ENCODE data around the gene NRP2. TPM values are rescaled to one million over a fixed set of nuclear protein-coding genes. Genes with fewer than 3 reads are reported as not detected.

Gene NRP2
- total and polyA plus RNA-seq, 8 donors, result 42.3 to 122 (median 60.9) TPM

DNA sequence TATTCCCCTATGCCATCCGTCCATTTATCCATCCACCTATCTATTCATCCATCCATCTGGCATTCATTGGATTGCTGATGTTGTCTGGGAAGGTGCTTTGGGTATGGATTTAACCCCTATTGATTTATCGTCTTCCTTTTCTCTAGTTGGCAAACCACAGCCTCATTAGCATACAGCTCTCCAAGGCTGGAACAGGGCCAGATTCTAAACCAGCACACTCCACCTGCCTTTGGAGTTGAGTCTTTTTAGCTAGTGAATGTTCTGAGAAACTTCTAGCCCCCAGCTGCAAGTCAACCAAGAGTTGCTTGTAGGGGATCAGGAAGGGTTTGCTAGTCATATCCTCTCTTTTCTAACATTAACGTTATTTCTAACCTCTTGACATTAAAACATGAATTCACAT lies 90.7 kb downstream of the NRP2 start:
- ATAC-seq, result no peak
- no peak overlapping the region for H3K27ac ChIP-seq
- H3K4me3 ChIP-seq, result no peak overlapping the region
- H3K4me1 ChIP-seq, result peaks cover 16 to 41% of the 10 kb centered on the region in 2 donors
- H3K9me3 ChIP-seq, result no peaks in the 10 kb centered on the region
- peaks cover 0 to 7% of the 10 kb centered on the region in 2 donors for H3K36me3 ChIP-seq
- no peak for DNase-seq
- TF ChIP-seq, protein P1, sequence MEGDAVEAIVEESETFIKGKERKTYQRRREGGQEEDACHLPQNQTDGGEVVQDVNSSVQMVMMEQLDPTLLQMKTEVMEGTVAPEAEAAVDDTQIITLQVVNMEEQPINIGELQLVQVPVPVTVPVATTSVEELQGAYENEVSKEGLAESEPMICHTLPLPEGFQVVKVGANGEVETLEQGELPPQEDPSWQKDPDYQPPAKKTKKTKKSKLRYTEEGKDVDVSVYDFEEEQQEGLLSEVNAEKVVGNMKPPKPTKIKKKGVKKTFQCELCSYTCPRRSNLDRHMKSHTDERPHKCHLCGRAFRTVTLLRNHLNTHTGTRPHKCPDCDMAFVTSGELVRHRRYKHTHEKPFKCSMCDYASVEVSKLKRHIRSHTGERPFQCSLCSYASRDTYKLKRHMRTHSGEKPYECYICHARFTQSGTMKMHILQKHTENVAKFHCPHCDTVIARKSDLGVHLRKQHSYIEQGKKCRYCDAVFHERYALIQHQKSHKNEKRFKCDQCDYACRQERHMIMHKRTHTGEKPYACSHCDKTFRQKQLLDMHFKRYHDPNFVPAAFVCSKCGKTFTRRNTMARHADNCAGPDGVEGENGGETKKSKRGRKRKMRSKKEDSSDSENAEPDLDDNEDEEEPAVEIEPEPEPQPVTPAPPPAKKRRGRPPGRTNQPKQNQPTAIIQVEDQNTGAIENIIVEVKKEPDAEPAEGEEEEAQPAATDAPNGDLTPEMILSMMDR (IDR thresholded peaks at IDR 0.05), result no peak
- intact Hi-C loops (cut with DNase I), result no loop called here
- no peaks in the 10 kb centered on the region for H3K27me3 ChIP-seq

DNA sequence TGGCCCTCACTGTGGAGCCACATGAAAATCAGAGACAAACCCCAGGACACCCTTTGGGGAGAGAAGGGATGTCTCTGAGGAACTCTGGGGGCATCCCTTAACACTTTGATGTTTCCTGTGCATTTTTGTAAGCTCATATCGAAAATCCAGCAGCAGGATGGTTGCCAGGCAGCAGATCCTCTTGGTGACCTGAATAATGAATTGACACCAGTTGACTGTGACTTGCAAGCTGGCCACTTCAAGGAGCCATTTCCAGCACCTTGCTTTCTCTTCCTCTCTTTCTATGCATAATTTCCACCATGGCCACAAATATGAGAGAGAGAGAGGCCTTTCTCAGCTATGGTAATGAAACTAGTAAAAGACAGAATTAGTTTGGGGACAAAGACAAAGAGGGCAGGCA lies 91.7 kb downstream of the NRP2 start:
- Histone ChIP-seq H3K36me3 (no peaks in the 10 kb centered on the region), H3K9me3 (no peaks in the 10 kb centered on the region), H3K27ac (no peak overlapping the region), H3K4me1 (peaks cover 15 to 36% of the 10 kb centered on the region in 2 donors), H3K27me3 (no peaks in the 10 kb centered on the region), H3K4me3 (no peak overlapping the region)
- intact Hi-C loops (cut with DNase I), result no loop called here
- no peak for ATAC-seq
- TF ChIP-seq, protein P1 (IDR thresholded peaks at IDR 0.05), result no peak
- DNase-seq, result no peak

DNA sequence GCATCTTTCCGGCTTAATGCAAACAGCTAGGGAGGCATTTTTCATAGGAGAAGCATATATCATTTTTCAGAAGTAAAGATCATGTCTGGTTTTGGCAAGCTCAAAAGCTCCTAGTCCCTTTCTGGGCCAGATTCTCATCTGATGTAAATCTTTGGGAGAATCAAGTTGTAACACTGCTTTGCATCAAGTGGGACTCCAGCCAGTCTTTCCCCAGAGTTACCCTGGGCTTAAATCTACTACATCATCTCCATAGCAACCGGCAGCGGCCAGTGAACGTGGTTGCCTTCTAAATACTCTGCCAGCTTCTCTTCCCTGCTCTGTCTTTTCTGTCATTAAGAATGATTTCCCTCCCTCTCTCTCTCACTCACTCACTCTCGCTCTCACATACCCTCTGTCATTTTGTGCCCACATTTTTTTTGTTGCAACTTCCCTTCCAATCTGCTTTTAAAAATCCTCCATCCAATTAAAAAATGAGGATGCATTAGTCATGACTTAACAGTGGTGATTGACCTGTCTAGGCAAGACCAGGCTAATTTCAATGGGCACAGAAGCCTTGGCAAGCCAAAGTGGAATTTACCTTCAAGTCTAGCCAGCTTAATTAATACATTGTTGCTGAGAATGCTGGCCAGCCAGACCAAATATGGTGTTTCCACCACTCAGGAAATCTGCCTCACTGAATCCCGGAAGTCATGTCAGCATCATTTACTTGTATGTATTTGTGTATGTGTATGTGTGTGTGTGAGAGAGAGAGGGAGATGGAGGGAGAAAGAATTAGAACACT lies 93.0 kb downstream of the NRP2 start:
- Histone ChIP-seq H3K4me3 (no peak overlapping the region), H3K9me3 (no peaks in the 10 kb centered on the region), H3K27me3 (no peaks in the 10 kb centered on the region), H3K4me1 (peaks cover 13 to 26% of the 10 kb centered on the region in 2 donors), H3K36me3 (no peaks in the 10 kb centered on the region), H3K27ac (no peak overlapping the region)
- DNase-seq (peak in 1 of 4 donors; percentile 76), ATAC-seq (no peak)
- TF ChIP-seq, protein P1 (IDR thresholded peaks at IDR 0.05), result no peak
- intact Hi-C loops (cut with DNase I), result no loop called here

DNA sequence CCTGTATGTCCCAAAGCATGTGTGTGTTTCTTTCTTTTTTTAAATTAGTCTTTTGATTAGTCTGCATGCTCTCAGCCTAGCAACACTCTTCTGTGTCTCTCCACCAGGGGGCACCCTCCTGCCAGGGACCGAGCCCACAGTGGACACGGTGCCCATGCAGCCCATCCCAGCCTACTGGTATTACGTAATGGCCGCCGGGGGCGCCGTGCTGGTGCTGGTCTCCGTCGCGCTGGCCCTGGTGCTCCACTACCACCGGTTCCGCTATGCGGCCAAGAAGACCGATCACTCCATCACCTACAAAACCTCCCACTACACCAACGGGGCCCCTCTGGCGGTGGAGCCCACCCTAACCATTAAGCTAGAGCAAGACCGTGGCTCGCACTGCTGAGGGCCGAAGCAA lies 93.8 kb downstream of the NRP2 start:
- Histone ChIP-seq H3K9me3 (no peaks in the 10 kb centered on the region), H3K27ac (no peak overlapping the region), H3K4me1 (peaks cover 8 to 19% of the 10 kb centered on the region in 2 donors), H3K4me3 (no peak overlapping the region), H3K27me3 (no peaks in the 10 kb centered on the region), H3K36me3 (no peaks in the 10 kb centered on the region)
- intact Hi-C loops (cut with DNase I), result no loop called here
- peak; percentile 43 for ATAC-seq
- TF ChIP-seq, protein P1 (IDR thresholded peaks at IDR 0.05), result peak; percentile 58 to 62
- DNase-seq, result peak in 2 of 4 donors; percentile 45 to 80

DNA sequence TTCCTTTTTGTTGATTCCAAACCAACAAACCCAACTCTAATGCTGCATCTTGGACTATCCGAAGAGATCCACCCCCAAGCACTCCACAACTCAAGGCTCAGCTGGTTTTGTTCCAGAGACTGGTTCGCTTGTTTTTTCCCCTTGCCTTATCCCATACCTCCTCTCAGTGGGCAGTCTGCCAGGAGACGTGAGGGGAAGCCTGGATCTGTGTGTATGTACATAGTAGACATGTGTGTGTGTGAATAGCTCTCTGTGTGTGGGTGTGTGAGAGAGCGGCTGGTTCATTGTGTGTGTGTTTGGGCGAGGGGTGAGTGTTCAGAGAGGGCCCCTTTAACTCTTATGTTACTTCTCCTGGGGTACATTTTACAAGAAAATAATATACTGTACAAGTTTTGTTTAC lies 94.4 kb downstream of the NRP2 start:
- no peak for ATAC-seq
- DNase-seq, result no peak
- intact Hi-C loops (cut with DNase I), result no loop called here
- Histone ChIP-seq H3K27me3 (no peaks in the 10 kb centered on the region), H3K9me3 (no peaks in the 10 kb centered on the region), H3K4me3 (no peak overlapping the region), H3K4me1 (peaks cover 3 to 14% of the 10 kb centered on the region in 2 donors), H3K36me3 (no peaks in the 10 kb centered on the region), H3K27ac (no peak overlapping the region)
- TF ChIP-seq, protein P1 (IDR thresholded peaks at IDR 0.05), result no peak
